Cardiac fibroblast (primary cell): ENCODE measurements around the gene ATF4.

Experiments
- DNase-seq, 2 donors: peaks; one replicate each; pipeline versions ENCODE4 v3.0.0 to v3.0.0-alpha.2; 2010; ENCODE audit warnings: low read depth in 2 of 2
- H3K4me3 ChIP-seq, 2 donors: replicated peaks in 1 of 2; 1 replicate in 1 of 2; 2 replicates in 1 of 2; pipeline ENCODE4 v1.5.1; 2011; ENCODE audit warnings: low read depth in 2 of 2, low read length in 2 of 2, mild to moderate bottlenecking in 2 of 2, moderate library complexity in 1 of 2
- CTCF ChIP-seq: IDR thresholded peaks from one replicate; pipeline ENCODE4 v1.5.1; 2011; ENCODE audit warnings: low read depth, mild to moderate bottlenecking, low read length, inconsistent platforms

Gene ATF4

GRCh38 chr22:39534591-39535356 is 14.4 kb downstream of the ATF4 start:
- TF ChIP-seq CTCF: peak; percentile 76
- peak; percentile 73 to 75 for DNase-seq
- H3K4me3 ChIP-seq: no peak overlapping the region

- TF ChIP-seq CTCF: no peak
- H3K4me3 ChIP-seq: no peak overlapping the region
Observed at GRCh38 chr22:39535357-39535725, 15.0 kb downstream of the ATF4 start.

GRCh38 chr22:39535831-39536449 is 15.6 kb downstream of the ATF4 start:
- H3K4me3 ChIP-seq: no peak overlapping the region
- no peak for TF ChIP-seq CTCF
- DNase-seq: no peak

More at GRCh38 chr22:39535357-39535725, 15.0 kb downstream of the ATF4 start:
- DNase-seq: no peak

- no peak overlapping the region for H3K4me3 ChIP-seq
- TF ChIP-seq CTCF: no peak
- no peak for DNase-seq
Observed at GRCh38 chr22:39536711-39537110, 16.3 kb downstream of the ATF4 start.

GRCh38 chr22:39537975-39538374 is 17.6 kb downstream of the ATF4 start:
- no peak for DNase-seq
- TF ChIP-seq CTCF: no peak
- no peak overlapping the region for H3K4me3 ChIP-seq

GRCh38 chr22:39543095-39543494 is 22.7 kb downstream of the ATF4 start:
- peak; percentile 29 to 50 for DNase-seq
- TF ChIP-seq CTCF: peak; percentile 42
- no peak overlapping the region for H3K4me3 ChIP-seq
